Activated naive CD8-positive, alpha-beta T cell treated with anti-CD3 and anti-CD28 coated beads, Interleukin-2, amount 50 U/mL, for 16 hours (primary cell): Measurements from ENCODE around the gene ARHGEF12.

Experiments used
- DNase-seq: peaks from one replicate; pipeline ENCODE4 v3.0.0-alpha.2; 2020; ENCODE audit warnings: low read depth, low spot score

Gene ARHGEF12

GRCh38 chr11:120317689-120318480, 18.3 kb upstream of the ARHGEF12 start:
- no peak for DNase-seq

- DNase-seq, result no peak
These were observed 17.3 kb upstream of the ARHGEF12 start for GRCh38 chr11:120318906-120319305.

GRCh38 chr11:120324932-120325810, 11.0 kb upstream of the ARHGEF12 start, which contains the start of gene TLCD5:
TLCD5 (plus strand) TSS chr11:120325299; CDS start chr11:120327442, 2,143 bp downstream.
- no peak for DNase-seq

- no peak for DNase-seq
These were observed 10.0 kb upstream of the ARHGEF12 start for GRCh38 chr11:120326228-120326627.

GRCh38 chr11:120326845-120327281, 9.3 kb upstream of the ARHGEF12 start:
- no peak for DNase-seq

DNA sequence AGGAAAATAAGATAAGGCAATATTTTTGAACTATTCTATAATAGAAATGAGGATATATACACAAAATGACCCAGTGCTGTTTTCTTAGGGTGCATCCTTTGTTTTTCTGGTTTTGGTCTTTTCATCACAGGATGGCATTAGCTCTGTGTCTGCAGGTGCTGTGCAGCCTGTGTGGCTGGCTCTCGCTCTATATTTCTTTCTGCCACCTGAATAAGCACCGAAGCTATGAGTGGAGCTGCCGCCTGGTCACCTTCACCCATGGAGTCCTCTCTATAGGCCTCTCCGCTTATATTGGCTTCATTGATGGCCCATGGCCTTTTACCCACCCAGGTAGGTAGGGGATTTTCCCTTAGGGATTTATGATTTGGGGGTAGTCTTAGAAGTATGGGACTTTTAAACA, 8.9 kb upstream of the ARHGEF12 start:
- DNase-seq, result no peak

DNA sequence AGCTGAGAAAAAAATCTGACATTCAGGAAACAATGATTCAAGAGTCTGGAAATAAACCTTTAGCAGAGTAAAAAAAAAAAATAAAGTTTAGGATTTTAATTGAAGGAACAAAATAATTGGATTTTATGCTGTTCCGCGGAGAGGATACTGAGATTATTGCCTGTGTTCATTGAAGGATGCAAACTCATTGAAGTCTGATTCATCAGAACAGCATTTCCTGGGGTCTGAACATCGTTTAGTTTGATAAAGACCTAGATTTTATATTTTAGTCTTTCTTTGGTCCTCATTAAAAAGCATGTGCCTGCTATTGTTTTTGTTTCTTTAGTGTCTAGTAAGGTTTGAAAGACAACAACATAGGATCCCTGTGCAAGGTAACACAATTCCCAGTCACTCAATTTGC, 6.7 kb upstream of the ARHGEF12 start:
- DNase-seq, result no peak

DNA sequence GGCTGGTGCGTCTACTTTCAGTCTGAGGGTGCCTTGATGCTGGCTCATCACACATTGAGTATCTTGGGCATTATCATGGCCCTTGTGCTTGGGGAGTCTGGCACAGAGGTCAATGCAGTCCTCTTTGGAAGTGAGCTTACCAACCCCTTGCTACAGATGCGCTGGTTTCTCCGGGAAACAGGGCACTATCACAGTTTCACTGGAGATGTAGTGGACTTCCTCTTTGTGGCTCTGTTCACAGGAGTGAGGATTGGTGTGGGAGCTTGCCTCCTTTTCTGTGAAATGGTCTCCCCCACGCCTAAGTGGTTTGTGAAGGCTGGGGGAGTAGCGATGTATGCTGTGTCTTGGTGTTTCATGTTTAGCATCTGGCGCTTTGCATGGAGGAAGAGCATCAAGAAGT, 6.2 kb upstream of the ARHGEF12 start:
- no peak for DNase-seq

DNA sequence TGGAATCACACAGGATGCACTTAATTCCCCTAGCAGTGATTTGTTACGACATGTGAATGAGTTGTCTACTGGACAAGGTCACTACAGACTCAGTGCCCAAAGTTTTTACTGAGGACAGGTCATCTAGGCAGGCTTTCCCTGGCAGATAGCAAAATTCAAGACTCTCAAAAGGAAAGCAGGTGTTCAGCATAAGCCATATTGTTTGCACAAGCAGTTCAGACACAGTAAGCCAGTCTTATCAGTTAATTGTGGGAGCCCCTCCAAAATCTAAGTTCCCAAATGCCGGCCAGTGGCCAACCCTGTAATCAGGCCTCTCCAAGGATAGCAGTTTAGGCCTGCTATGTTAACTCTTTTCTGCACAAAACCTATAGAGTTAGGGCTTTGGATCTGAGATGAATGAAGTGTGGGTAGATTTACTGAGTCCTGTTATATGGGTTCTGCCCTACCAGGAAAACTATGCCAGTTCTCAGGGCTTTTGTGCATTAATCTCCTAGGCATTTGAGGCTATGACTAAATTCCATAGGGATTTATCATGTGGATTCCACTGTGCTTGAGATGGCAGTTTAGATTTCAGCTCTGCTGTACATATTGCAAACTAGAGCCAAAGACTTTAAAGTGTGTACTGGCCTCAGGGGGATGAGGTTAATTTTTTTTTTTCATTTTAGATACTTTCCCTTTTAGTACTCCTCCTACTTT, 4.8 kb upstream of the ARHGEF12 start:
- DNase-seq, result no peak

DNA sequence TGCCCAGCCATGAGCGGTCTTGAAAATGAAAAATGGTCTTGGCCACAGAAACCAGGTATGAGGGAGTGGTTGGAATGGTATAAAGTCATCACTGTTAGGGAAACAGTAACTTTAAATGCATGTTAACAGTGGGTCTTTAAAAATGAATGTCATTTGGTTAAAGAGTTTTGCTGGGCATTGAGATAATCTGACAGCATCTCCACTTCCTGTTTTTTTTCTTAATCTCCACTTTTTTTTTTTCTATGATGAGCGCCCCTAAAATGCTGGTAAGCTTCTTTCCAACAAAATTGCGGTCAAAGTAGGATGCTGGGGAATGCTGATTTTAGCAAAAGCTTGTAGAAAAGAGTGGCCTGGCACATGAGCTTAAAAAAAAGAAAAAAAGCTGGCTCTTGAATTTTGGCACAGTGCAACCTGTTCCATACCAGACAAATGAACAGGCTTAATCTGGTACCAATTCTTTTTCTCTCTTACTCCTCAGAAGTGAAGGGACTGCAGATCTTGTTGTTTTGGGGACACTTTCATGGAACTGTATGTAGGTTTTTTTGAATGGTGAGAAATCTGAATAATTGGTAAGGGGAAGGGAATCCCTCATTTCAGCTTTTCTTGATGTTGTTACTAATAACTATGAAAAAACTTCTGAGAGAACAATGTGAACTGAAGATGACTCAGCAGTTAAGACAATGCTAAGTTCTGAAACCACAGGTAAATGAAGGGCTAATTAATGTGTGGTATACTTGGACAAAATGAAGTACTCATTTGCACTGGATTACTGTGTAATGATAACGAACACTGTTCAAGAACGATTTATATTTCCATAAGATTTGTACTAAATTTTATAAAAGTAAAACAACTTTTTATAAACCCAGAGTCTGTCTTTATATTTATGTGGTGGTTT, 3.1 kb upstream of the ARHGEF12 start:
- DNase-seq, result no peak

- DNase-seq, result no peak
These were observed 2.4 kb upstream of the ARHGEF12 start for GRCh38 chr11:120333801-120334200.

- DNase-seq, result no peak
These were observed 1.9 kb upstream of the ARHGEF12 start for GRCh38 chr11:120334332-120334731.

GRCh38 chr11:120334894-120335462, 1.2 kb upstream of the ARHGEF12 start:
- peak; percentile 29 for DNase-seq

DNA sequence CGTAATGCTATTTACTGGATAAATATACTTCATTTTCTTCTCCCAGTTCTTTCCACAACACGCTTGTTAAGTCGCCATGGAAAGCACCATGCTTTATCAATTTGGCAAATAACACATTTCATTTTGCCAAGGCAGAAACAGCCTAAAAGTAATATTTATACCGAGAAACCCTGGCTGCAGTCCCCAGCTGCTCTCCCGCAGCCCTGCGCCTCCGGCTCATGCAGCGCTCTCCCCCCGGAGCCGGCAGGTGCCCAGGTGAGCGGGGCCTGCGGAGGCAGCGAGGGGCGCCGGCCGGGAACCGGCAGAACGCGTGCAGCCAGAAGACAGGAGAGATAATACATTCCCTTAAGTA, 681 bp upstream of the ARHGEF12 start:
- DNase-seq, result no peak

- no peak for DNase-seq
These were observed 585 bp downstream of the ARHGEF12 start for GRCh38 chr11:120336641-120337354.

- no peak for DNase-seq
These were observed 1.3 kb downstream of the ARHGEF12 start for GRCh38 chr11:120337355-120338106.

- no peak for DNase-seq
These were observed 2.1 kb downstream of the ARHGEF12 start for GRCh38 chr11:120338107-120338933.

DNA sequence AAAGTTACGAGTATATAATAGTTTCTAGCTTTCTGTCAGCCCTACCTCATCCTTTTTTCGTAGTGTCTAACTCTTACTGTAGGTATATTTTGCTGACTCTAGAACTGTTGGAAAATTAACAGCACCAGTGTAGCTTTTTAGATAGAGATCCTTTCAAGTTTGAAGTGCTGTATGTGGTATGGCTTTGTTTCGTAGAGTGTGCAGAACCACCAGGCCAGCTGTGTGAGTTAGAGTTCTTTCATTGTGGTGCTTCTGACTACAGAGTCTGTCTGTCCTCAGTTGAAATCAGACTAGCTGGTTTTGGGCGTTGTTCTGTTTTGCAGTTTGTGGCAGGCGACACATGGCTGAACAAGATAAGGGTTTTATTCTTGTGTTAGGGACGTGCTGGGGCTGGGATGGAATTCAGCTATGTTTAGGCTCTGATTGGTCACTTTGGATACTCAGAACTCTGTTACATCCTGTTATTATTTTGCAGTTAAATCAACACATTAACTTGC, 3.2 kb downstream of the ARHGEF12 start:
- DNase-seq, result no peak
